GM12878 (cell line): ENCODE measurements around the gene FANCC. TPM values are rescaled to one million over a fixed set of nuclear protein-coding genes. Genes with fewer than 3 reads are reported as not detected.

Experiments used
- ATAC-seq: fragments of 200-7000 bp; cut with Tn5 transposase; 3 replicates; pipeline ENCODE4 v1.9.1; 2020; ENCODE audit warnings: mild to moderate bottlenecking, moderate library complexity
- BruUV-seq: library from RNA; stranded (reverse); fragments of 400-500 nt; replicated peaks from 2 replicates; lab custom pipeline; 2021; lab: Mats Ljungman, UMichigan
- CTCF ChIA-PET: fragments of 300-600 bp; sonication (Branson Sonifier 250); formaldehyde crosslinking; extraction: SDS; loops from one replicate; lab custom pipeline; 2021; ENCODE audit warnings: inconsistent platforms; lab: Yijun Ruan, JAX
- POLR2A ChIA-PET: fragments of 350-600 bp; formaldehyde crosslinking; extraction: SDS; loops from one replicate; lab custom pipeline; 2021; ENCODE audit warnings: inconsistent platforms; lab: Charles Lee
- RAD21 ChIA-PET: fragments of 300-600 bp; sonication (Branson Sonifier 250); formaldehyde crosslinking; loops from one replicate; lab custom pipeline; 2023; ENCODE audit warnings: antibody characterized with exemption; ENCODE audit not compliant: unreplicated experiment; lab: Charles Lee
- SMC1A ChIA-PET: fragments of 300-600 bp; sonication (Branson Sonifier 250); formaldehyde crosslinking; loops from one replicate; lab custom pipeline; 2023; ENCODE audit not compliant: unreplicated experiment, uncharacterized antibody; lab: Charles Lee
- DNase-seq: peaks from one replicate; pipeline ENCODE4 v3.0.0-alpha.2; 2011; ENCODE audit warnings: low read depth, low spot score
- FAIRE-seq: peaks from 3 replicates; lab custom pipeline; 2011; peaks lifted over from hg19 to GRCh38; lab: Jason Lieb, UNC
- H2AFZ ChIP-seq: 2 replicates; pipeline ENCODE4 v1.6.0; 2011; ENCODE audit warnings: low read depth, low read length, control low read depth; ENCODE audit not compliant: control insufficient read depth
- H3K27ac ChIP-seq: 2 replicates; pipeline ENCODE4 v1.5.1; 2011; ENCODE audit warnings: control low read depth; ENCODE audit not compliant: control insufficient read depth, insufficient read depth
- H3K27me3 ChIP-seq, 2 experiments: replicated peaks in 1 of 2; 2 replicates each; pipeline versions ENCODE4 v1.6.0 to v1.6.1; 2011; ENCODE audit warnings: low read length in 1 of 2; ENCODE audit not compliant: control insufficient read depth in 2 of 2, insufficient read depth in 2 of 2
- H3K36me3 ChIP-seq, 2 experiments: 2 replicates each; pipeline ENCODE4 v1.5.1; 2011; ENCODE audit warnings: low read length in 1 of 2; ENCODE audit not compliant: control insufficient read depth in 2 of 2, insufficient read depth in 2 of 2
- H3K4me1 ChIP-seq: 2 replicates; pipeline ENCODE4 v1.6.1; 2011; ENCODE audit warnings: mild to moderate bottlenecking, low read length, moderate library complexity, mixed read lengths; ENCODE audit not compliant: control insufficient read depth, insufficient read depth
- H3K4me2 ChIP-seq: 2 replicates; pipeline ENCODE4 v1.6.0; 2011; ENCODE audit warnings: control low read depth; ENCODE audit not compliant: control insufficient read depth, insufficient read depth
- H3K4me3 ChIP-seq: fragments of 200-600 bp; sonication (generic); 2 replicates; pipeline ENCODE4 v1.5.1; 2016
- H3K79me2 ChIP-seq: 2 replicates; pipeline ENCODE4 v1.6.0; 2011; ENCODE audit warnings: low read length; ENCODE audit not compliant: control insufficient read depth, insufficient read depth
- H3K9ac ChIP-seq: 2 replicates; pipeline ENCODE4 v1.8.0; 2011; ENCODE audit warnings: low read length, control low read depth, mixed read lengths; ENCODE audit not compliant: control insufficient read depth, insufficient read depth
- H3K9me3 ChIP-seq: replicated peaks from 3 replicates; pipeline ENCODE4 v1.5.1; 2011; ENCODE audit warnings: mild to moderate bottlenecking, low read length; ENCODE audit not compliant: control insufficient read depth, insufficient read depth
- H4K20me1 ChIP-seq: 2 replicates; pipeline ENCODE4 v1.6.0; 2011; ENCODE audit not compliant: control insufficient read depth, insufficient read depth
- CBX3 ChIP-seq: fragments of 200-600 bp; sonication (generic); IDR thresholded peaks from 2 replicates; pipeline ENCODE4 v1.6.1; 2016; ENCODE audit warnings: low read depth, borderline replicate concordance
- EGR1 ChIP-seq, 2 experiments: IDR thresholded peaks; 1 replicate in 1 of 2; 2 replicates in 1 of 2; pipeline ENCODE4 v1.6.1; 2011 to 2012; ENCODE audit warnings: low read depth in 2 of 2, low read length in 2 of 2, borderline replicate concordance in 1 of 2, mild to moderate bottlenecking in 1 of 2, moderate library complexity in 1 of 2
- GATAD2B ChIP-seq: fragments of 450-650 bp; conservative IDR thresholded peaks from 2 replicates; pipeline ENCODE4 v1.6.1; 2017; ENCODE audit warnings: low read depth, mild to moderate bottlenecking, moderate library complexity
- NFIC ChIP-seq: IDR thresholded peaks from 2 replicates; pipeline ENCODE4 v1.6.1; 2012; ENCODE audit warnings: low read depth, mild to moderate bottlenecking, inconsistent platforms, low read length, moderate library complexity
- RAD21 ChIP-seq: IDR thresholded peaks from 2 replicates; pipeline ENCODE4 v1.6.1; 2011; ENCODE audit warnings: mild to moderate bottlenecking, low read depth, low read length, moderate library complexity; ENCODE audit not compliant: insufficient read depth
- RCOR1 ChIP-seq: conservative IDR thresholded peaks from 2 replicates; pipeline ENCODE4 v1.6.1; 2012; ENCODE audit warnings: low read depth, low read length, improper control_type of control experiment
- SKIL ChIP-seq: fragments of 450-650 bp; IDR thresholded peaks from 2 replicates; pipeline ENCODE4 v1.6.1; 2017; ENCODE audit warnings: mild to moderate bottlenecking, low read depth, inconsistent platforms; ENCODE audit not compliant: poor library complexity, severe bottlenecking
- SMC3 ChIP-seq: IDR thresholded peaks from 2 replicates; pipeline ENCODE4 v1.6.1; 2011; ENCODE audit warnings: low read length, improper control_type of control experiment, borderline replicate concordance
- TAF1 ChIP-seq: IDR thresholded peaks from 2 replicates; pipeline ENCODE4 v1.6.1; 2011; ENCODE audit warnings: mild to moderate bottlenecking, low read depth, low read length, borderline replicate concordance
- YY1 ChIP-seq: IDR thresholded peaks from 2 replicates; pipeline ENCODE4 v1.6.1; 2011; ENCODE audit warnings: low read depth, mild to moderate bottlenecking, low read length
- WGBS: methylation state at CpG from one replicate; pipeline ENCODE4 v1.1.6; 2016; ENCODE audit warnings: low lambda C conversion rate; ENCODE audit not compliant: insufficient replicate concordance, insufficient coverage; ENCODE audit errors: missing lambda C conversion rate; 5-methylcytosine and 5-hydroxymethylcytosine counted together
- in situ Hi-C: fragments of 300-500 bp; cut with MboI; formaldehyde crosslinking; loops from 9 replicates; pipeline ENCODE4 v1.14.3; 2018; ENCODE audit warnings: mixed read lengths
- intact Hi-C: fragments of 100-400 bp; cut with micrococcal nuclease; formaldehyde crosslinking; loops from one replicate; pipeline ENCODE4 v1.14.2; 2022; ENCODE audit not compliant: unreplicated experiment
- polyA plus RNA-seq, 11 experiments: library from polyadenylated mRNA; depleted of rRNA in 4 of 11; unstranded in 6 of 11; stranded (reverse) in 5 of 11; fragments of >200 nt; fragmentation: Nextera tagmentation in 4 of 11; fragmentation: Illumina TruSeq in 1 of 11; extraction: Ambion mirVana in 4 of 11; extraction: Trizol in 1 of 11; gene quantifications; 1 replicate in 1 of 11; 2 replicates in 10 of 11; pipeline versions ENCODE4 v1.2.1 to v1.2.3, GENCODE V29; 2011 to 2016; ENCODE audit warnings: inconsistent platforms in 2 of 11, missing spikeins in 2 of 11, low read depth in 1 of 11
- total RNA-seq, 4 experiments: library from RNA; depleted of rRNA in 3 of 4; stranded (reverse); fragments of >200 nt in 3 of 4; fragmentation: Illumina TruSeq in 1 of 4; extraction: Trizol in 1 of 4; gene quantifications; 2 replicates each; pipeline versions ENCODE4 v1.2.1 to v1.2.3, GENCODE V29; 2013 to 2021
- TF ChIP-seq, protein P1 (sequence below): fragments of 450-650 bp; IDR thresholded peaks from 2 replicates; pipeline ENCODE4 v1.6.1; 2018; ENCODE audit warnings: borderline replicate concordance, mild to moderate bottlenecking; ENCODE audit not compliant: partially characterized antibody
- TF ChIP-seq, protein P2 (sequence below), 3 experiments: IDR thresholded peaks in 2 of 3; conservative IDR thresholded peaks in 1 of 3; 2 replicates each; pipeline ENCODE4 v1.5.1; 2011; ENCODE audit warnings: low read depth in 3 of 3, low read length in 3 of 3, mild to moderate bottlenecking in 3 of 3, control low read depth in 2 of 3, moderate library complexity in 2 of 3, inconsistent platforms in 1 of 3, mixed read lengths in 1 of 3; ENCODE audit not compliant: control insufficient read depth in 2 of 3, insufficient read depth in 1 of 3; ENCODE audit errors: extremely low read depth in 1 of 3

FANCC gene
- total and polyA plus RNA-seq, 10 of the 15 experiments (the other 5 are each of a cell fraction or from before 2014, with no cell fraction given): 1.2 to 16.8 (median 10.5) TPM

DNA sequence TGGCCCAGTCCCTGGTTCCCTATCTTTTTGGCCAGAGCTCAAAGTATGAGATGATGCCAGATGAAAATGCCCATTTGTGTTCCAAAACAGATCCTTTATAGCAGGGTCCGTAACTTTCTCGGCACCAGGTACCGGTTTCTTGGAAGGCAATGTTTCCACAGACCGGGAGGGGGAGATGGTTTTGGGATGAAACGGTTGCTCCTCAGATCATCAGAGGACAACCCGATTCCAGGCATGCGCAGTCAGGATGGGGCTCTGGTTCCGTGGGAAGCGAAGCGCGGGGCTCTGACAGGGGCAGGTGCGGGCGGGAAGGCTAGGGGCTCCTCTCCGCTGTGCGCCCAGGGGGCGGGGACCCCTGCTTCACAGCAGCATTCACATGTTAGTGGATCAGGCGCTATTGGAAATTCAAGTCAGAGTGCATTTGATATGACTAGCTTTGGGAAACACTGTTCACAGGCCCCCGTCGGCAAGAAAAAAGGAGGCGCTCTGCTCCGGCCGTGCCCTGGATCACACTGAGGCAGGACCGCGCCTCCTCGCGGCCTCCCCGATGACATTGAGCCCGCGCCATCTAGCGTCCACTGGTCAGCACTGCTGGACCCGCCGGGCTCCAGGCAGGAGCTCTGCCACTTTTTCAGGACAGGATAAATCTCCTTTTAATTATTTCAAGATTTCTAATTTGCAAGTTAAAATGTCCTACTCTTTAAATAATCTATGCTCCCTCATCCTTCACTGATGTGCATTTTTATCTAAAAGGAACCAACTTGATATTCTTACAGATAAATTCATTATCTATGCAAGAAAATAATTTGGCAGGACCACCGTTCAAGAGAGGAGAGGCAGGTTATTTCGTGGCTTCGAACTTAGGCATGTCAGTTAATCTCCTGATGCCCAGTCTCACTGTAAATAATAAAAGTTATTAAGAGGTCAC lies 190.0 kb downstream of the FANCC start:
- no TSS peak for BruUV-seq
- H3K9me3 ChIP-seq: no peaks in the 10 kb centered on the region
- POLR2A ChIA-PET: interaction anchor here (1.0 to 1.8 kb wide), 2 partner anchors 12 to 446 kb away, joined by 4 to 5 read pairs; no protein-coding TSS in a partner anchor
- H4K20me1 ChIP-seq: no peaks in the 10 kb centered on the region
- H3K27me3 ChIP-seq: no peaks in the 10 kb centered on the region
- no peak overlapping the region for H3K4me2 ChIP-seq
- no peaks in the 10 kb centered on the region for H3K36me3 ChIP-seq
- ATAC-seq (peak; percentile 97), DNase-seq (no peak), FAIRE-seq (no peak)
- no peak overlapping the region; the same call in 1 of the 2 replicates for H2AFZ ChIP-seq
- no peak overlapping the region for H3K9ac ChIP-seq
- H3K79me2 ChIP-seq: no peaks in the 10 kb centered on the region
- intact Hi-C loops: loop anchor here (1.0 to 5.0 kb wide), 3 partner anchors 344 to 460 kb away; no protein-coding TSS in a partner anchor
- SMC1A ChIA-PET: interaction anchor here (0.6 to 6.4 kb wide), 22 partner anchors 9 to 458 kb away, joined by 3 to 143 read pairs (median 4); no protein-coding TSS in a partner anchor
- in situ Hi-C loops: loop anchor here (5.0 kb wide), 1 partner anchor 445 kb away; no protein-coding TSS in a partner anchor
- H3K4me3 ChIP-seq: no peak overlapping the region
- H3K27ac ChIP-seq: no peak overlapping the region
- TF ChIP-seq YY1: peak; percentile 71; the same call in 1 of the 2 replicates
- peak; percentile 86 for TF ChIP-seq SMC3
- TF ChIP-seq RCOR1: no peak
- TF ChIP-seq SKIL: no peak
- no peak for TF ChIP-seq TAF1
- no peak for TF ChIP-seq CBX3
- TF ChIP-seq RAD21: peak; percentile 86
- TF ChIP-seq, protein P1, sequence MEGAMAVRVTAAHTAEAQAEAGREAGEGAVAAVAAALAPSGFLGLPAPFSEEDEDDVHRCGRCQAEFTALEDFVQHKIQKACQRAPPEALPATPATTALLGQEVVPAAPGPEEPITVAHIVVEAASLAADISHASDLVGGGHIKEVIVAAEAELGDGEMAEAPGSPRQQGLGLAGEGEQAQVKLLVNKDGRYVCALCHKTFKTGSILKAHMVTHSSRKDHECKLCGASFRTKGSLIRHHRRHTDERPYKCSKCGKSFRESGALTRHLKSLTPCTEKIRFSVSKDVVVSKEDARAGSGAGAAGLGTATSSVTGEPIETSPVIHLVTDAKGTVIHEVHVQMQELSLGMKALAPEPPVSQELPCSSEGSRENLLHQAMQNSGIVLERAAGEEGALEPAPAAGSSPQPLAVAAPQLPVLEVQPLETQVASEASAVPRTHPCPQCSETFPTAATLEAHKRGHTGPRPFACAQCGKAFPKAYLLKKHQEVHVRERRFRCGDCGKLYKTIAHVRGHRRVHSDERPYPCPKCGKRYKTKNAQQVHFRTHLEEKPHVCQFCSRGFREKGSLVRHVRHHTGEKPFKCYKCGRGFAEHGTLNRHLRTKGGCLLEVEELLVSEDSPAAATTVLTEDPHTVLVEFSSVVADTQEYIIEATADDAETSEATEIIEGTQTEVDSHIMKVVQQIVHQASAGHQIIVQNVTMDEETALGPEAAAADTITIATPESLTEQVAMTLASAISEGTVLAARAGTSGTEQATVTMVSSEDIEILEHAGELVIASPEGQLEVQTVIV: no peak
- TF ChIP-seq, protein P2, sequence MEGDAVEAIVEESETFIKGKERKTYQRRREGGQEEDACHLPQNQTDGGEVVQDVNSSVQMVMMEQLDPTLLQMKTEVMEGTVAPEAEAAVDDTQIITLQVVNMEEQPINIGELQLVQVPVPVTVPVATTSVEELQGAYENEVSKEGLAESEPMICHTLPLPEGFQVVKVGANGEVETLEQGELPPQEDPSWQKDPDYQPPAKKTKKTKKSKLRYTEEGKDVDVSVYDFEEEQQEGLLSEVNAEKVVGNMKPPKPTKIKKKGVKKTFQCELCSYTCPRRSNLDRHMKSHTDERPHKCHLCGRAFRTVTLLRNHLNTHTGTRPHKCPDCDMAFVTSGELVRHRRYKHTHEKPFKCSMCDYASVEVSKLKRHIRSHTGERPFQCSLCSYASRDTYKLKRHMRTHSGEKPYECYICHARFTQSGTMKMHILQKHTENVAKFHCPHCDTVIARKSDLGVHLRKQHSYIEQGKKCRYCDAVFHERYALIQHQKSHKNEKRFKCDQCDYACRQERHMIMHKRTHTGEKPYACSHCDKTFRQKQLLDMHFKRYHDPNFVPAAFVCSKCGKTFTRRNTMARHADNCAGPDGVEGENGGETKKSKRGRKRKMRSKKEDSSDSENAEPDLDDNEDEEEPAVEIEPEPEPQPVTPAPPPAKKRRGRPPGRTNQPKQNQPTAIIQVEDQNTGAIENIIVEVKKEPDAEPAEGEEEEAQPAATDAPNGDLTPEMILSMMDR (IDR thresholded peaks at IDR 0.05 in 2 of 3, conservative IDR thresholded peaks at IDR 0.05 in 1 of 3; ENCODE audit: control insufficient read depth in 2 of 3, extremely low read depth in 1 of 3, insufficient read depth in 1 of 3, low read depth in 3 of 3, low read length in 3 of 3): peak; percentile 91 to 99 (median 96)
- TF ChIP-seq EGR1 (IDR thresholded peaks at IDR 0.05; ENCODE audit: borderline replicate concordance in 1 of 2, low read depth in 2 of 2, low read length in 2 of 2): no peak
- 0 out of 2 replicates have a peak, but pooled peaks have one; percentile 31 for TF ChIP-seq GATAD2B
- no peak for TF ChIP-seq NFIC
- H3K4me1 ChIP-seq: no peaks in the 10 kb centered on the region
- CTCF ChIA-PET: interaction anchor here (0.6 to 10.6 kb wide), 42 partner anchors 9 to 459 kb away, joined by 3 to 355 read pairs (median 4); partner anchors contain the start of gene AOPEP
- 34% methylated on average over 35 of the region's 35 CpGs for WGBS
- RAD21 ChIA-PET: interaction anchor here (0.6 to 7.7 kb wide), 20 partner anchors 8 to 573 kb away, joined by 3 to 134 read pairs (median 4); partner anchors contain the start of gene PCAT7
